Activated naive CD4-positive, alpha-beta T cell treated with anti-CD3 and anti-CD28 coated beads, Interleukin-2, amount 50 U/mL, for 24 hours (primary cell): ENCODE results near the gene UPP2.

Experiments used
- H3K27ac Mint-ChIP-seq: one replicate; pipeline ENCODE4 v1.8.0; 2021; ENCODE audit warnings: mild to moderate bottlenecking, mixed read lengths
- H3K27me3 Mint-ChIP-seq: one replicate; pipeline ENCODE4 v1.8.0; 2021; ENCODE audit warnings: mixed read lengths
- H3K36me3 Mint-ChIP-seq: one replicate; pipeline ENCODE4 v1.8.0; 2021; ENCODE audit warnings: mixed read lengths
- H3K4me1 Mint-ChIP-seq: one replicate; pipeline ENCODE4 v1.8.0; 2021; ENCODE audit warnings: mixed read lengths
- H3K4me3 Mint-ChIP-seq: one replicate; pipeline ENCODE4 v1.8.0; 2021; ENCODE audit warnings: mild to moderate bottlenecking, mixed read lengths
- H3K9me3 Mint-ChIP-seq: one replicate; pipeline ENCODE4 v1.8.0; 2021; ENCODE audit warnings: mixed read lengths

Gene UPP2

GRCh38 chr2:158101384-158101926, at the start of gene UPP2:
TSS of gene UPP2 (plus strand) at chr2:158101876. CDS start at chr2:158102064, 188 bp downstream.
- no peaks in the 10 kb centered on the region for H3K27me3 Mint-ChIP-seq
- H3K4me1 Mint-ChIP-seq = no peaks in the 10 kb centered on the region
- H3K36me3 Mint-ChIP-seq = no peaks in the 10 kb centered on the region
- H3K9me3 Mint-ChIP-seq = no peaks in the 10 kb centered on the region
- H3K4me3 Mint-ChIP-seq = no peak within 1 kb of the TSS
- no peak within 1 kb of the TSS for H3K27ac Mint-ChIP-seq

GRCh38 chr2:158052761-158053160, 48.9 kb upstream of the UPP2 start:
- Mint-ChIP-seq H3K4me3 (no peak overlapping the region), H3K4me1 (no peaks in the 10 kb centered on the region), H3K36me3 (no peaks in the 10 kb centered on the region), H3K27me3 (peaks cover 4% of the 10 kb centered on the region), H3K9me3 (no peaks in the 10 kb centered on the region), H3K27ac (no peak overlapping the region)

DNA sequence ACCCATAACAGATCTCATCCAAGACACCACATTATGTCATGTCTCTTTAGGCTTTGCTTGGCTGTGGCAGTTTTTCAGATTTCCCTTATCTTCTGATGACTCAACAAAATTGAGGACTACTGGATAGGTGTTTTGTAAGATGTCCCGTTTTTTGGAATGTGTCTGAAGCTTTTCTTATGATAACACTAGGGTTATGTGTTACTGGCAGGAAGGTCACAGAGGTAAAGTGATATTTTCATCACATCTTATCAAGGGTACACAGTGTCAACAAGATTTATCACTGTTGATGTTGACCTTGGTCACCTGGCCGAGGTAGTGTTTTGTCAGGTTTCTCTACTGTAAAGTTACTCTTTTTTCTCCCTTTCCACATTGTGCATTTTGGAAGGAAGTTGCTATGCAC, 44.8 kb upstream of the UPP2 start:
- Mint-ChIP-seq H3K4me1 (no peaks in the 10 kb centered on the region), H3K4me3 (no peak overlapping the region), H3K27ac (no peak overlapping the region)

GRCh38 chr2:158060160-158060834, 41.4 kb upstream of the UPP2 start:
- Mint-ChIP-seq H3K4me1 (no peaks in the 10 kb centered on the region), H3K27ac (no peak overlapping the region), H3K36me3 (no peaks in the 10 kb centered on the region), H3K4me3 (no peak overlapping the region), H3K27me3 (peaks cover 2% of the 10 kb centered on the region), H3K9me3 (no peaks in the 10 kb centered on the region)

More for the DNA sequence above, 44.8 kb upstream of the UPP2 start:
- no peaks in the 10 kb centered on the region for H3K9me3 Mint-ChIP-seq
- peaks cover 3% of the 10 kb centered on the region for H3K27me3 Mint-ChIP-seq
- H3K36me3 Mint-ChIP-seq = no peaks in the 10 kb centered on the region

GRCh38 chr2:158060835-158061435, 40.7 kb upstream of the UPP2 start:
- Mint-ChIP-seq H3K4me1 (no peaks in the 10 kb centered on the region), H3K27me3 (peaks cover 2% of the 10 kb centered on the region), H3K4me3 (no peak overlapping the region), H3K27ac (no peak overlapping the region), H3K9me3 (no peaks in the 10 kb centered on the region), H3K36me3 (no peaks in the 10 kb centered on the region)

DNA sequence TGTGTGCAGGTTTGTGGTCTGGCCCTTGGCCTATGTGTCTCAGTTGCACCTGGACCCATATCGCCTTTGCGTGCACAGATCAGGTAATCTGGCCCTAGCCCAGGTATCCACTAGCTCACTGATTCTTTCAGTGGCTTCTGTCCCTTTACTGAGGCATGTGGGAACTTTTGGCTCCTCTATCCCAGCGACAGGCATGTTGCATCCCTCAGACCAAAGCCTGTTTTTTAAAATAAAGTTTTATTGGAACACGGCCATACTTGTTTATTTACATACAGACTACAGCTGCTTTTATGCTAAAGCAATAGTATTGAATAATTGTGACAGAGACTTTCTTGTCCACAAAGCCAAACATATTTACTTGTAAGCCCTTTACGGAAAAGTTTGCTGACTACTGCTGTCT, 39.9 kb upstream of the UPP2 start:
- no peaks in the 10 kb centered on the region for H3K9me3 Mint-ChIP-seq
- H3K27ac Mint-ChIP-seq = no peak overlapping the region
- no peaks in the 10 kb centered on the region for H3K36me3 Mint-ChIP-seq
- no peak overlapping the region for H3K4me3 Mint-ChIP-seq
- H3K4me1 Mint-ChIP-seq = no peaks in the 10 kb centered on the region
- H3K27me3 Mint-ChIP-seq = peaks cover 2% of the 10 kb centered on the region

- no peaks in the 10 kb centered on the region for H3K36me3 Mint-ChIP-seq
- no peaks in the 10 kb centered on the region for H3K9me3 Mint-ChIP-seq
- H3K27me3 Mint-ChIP-seq = no peaks in the 10 kb centered on the region
- H3K4me3 Mint-ChIP-seq = no peak overlapping the region
- H3K27ac Mint-ChIP-seq = no peak overlapping the region
- H3K4me1 Mint-ChIP-seq = no peaks in the 10 kb centered on the region
These were observed 35.5 kb upstream of the UPP2 start for GRCh38 chr2:158066046-158066713.

DNA sequence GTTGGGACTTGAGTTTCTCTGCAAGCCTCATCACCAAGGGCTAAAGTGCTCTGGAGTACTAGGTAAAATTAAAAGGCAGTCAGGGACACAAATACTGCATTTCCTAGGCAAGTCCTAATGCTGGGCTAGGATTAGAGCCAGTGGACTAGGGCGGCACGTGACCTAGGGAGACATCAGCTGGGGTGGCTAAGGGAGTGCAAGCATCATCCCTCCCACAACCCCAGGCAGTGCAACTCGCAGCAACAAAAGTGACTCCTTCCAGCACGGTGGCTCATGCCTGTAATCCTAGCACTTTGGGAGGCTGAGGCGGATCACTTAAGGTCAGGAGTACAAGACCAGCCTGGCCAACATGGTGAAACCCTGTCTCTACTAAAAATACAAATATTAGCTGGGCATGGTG, 30.7 kb upstream of the UPP2 start:
- peaks cover 14% of the 10 kb centered on the region for H3K27me3 Mint-ChIP-seq

DNA sequence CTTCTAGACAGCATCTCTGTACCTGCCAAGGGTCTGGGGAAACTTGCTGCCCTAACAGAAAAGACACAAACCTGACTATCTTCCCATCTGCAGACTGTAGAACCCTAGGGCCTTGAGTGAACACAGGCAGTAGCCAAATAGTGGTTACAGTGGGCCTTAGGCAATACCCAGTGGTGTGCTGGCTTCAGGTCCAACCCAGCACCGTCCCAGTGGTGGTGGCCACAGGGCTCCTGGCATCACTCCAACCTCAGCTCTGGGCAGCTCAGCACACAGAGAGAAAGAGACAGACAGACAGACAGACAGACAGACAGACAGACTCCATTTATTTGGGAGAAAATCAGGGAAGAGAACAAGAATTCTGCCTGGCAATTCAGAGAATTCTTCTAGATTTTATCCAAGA, 29.3 kb upstream of the UPP2 start:
- Mint-ChIP-seq H3K4me1 (no peaks in the 10 kb centered on the region), H3K27me3 (peaks cover 16% of the 10 kb centered on the region), H3K36me3 (no peaks in the 10 kb centered on the region), H3K9me3 (peaks cover 8% of the 10 kb centered on the region), H3K27ac (no peak overlapping the region), H3K4me3 (no peak overlapping the region)

More for the DNA sequence above, 30.7 kb upstream of the UPP2 start:
- Mint-ChIP-seq H3K9me3 (no peaks in the 10 kb centered on the region), H3K36me3 (no peaks in the 10 kb centered on the region), H3K4me1 (no peaks in the 10 kb centered on the region), H3K27ac (no peak overlapping the region), H3K4me3 (no peak overlapping the region)

GRCh38 chr2:158079672-158080071, 22.0 kb upstream of the UPP2 start:
- H3K4me1 Mint-ChIP-seq = no peaks in the 10 kb centered on the region

GRCh38 chr2:158088093-158088492, 13.6 kb upstream of the UPP2 start:
- Mint-ChIP-seq H3K36me3 (no peaks in the 10 kb centered on the region), H3K27ac (no peak overlapping the region), H3K27me3 (peaks cover 13% of the 10 kb centered on the region), H3K4me1 (no peaks in the 10 kb centered on the region), H3K4me3 (no peak overlapping the region), H3K9me3 (peaks cover 8% of the 10 kb centered on the region)

More at GRCh38 chr2:158079672-158080071, 22.0 kb upstream of the UPP2 start:
- no peak overlapping the region for H3K4me3 Mint-ChIP-seq
- H3K27ac Mint-ChIP-seq = no peak overlapping the region
- no peaks in the 10 kb centered on the region for H3K36me3 Mint-ChIP-seq
- peaks cover 17% of the 10 kb centered on the region for H3K9me3 Mint-ChIP-seq
- peaks cover 11% of the 10 kb centered on the region for H3K27me3 Mint-ChIP-seq

DNA sequence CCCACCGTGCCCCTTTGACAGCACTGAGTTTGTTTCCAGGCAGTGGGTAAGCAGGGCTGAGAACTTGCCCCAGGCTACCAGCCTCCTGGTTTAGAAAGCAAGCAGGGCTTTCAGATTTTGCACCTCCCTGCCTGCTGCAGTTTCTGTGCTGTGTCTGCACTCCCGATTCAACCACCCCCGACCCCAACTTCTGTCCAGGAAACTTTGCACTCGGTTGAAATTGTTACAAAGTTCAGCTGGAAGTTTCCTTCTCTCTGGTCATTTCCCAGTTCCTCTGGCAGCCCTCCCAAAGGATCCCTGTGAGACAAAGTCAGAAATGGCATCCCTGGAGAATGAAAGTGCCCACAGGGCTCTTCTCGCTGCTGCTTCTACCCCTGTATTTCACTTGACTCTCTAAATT, 12.4 kb upstream of the UPP2 start:
- no peaks in the 10 kb centered on the region for H3K4me1 Mint-ChIP-seq
- H3K36me3 Mint-ChIP-seq = no peaks in the 10 kb centered on the region
- H3K4me3 Mint-ChIP-seq = no peak overlapping the region
- peaks cover 13% of the 10 kb centered on the region for H3K27me3 Mint-ChIP-seq
- H3K9me3 Mint-ChIP-seq = peaks cover 8% of the 10 kb centered on the region
- H3K27ac Mint-ChIP-seq = no peak overlapping the region

DNA sequence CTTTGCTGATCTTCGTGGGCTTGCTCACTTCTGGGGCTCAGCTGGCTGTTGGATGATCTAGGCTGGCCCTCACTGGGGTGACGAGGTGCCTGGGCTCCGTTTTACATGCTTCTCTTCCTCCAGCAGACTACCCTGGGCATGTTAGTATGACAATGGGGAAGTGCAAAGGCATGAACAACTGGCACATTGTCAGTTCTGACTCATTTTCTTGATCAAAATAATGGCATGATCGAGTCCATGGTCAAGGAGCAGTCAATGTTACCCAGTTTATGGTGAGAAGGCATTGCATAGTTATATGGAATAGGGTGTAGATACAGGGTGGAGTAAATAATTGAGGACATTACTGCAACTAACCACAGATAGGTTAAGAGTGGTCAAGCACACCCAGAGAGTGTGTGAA, 10.0 kb upstream of the UPP2 start:
- Mint-ChIP-seq H3K4me3 (no peak overlapping the region), H3K9me3 (peaks cover under 1% of the 10 kb centered on the region), H3K4me1 (no peaks in the 10 kb centered on the region), H3K36me3 (no peaks in the 10 kb centered on the region), H3K27me3 (peaks cover 8% of the 10 kb centered on the region), H3K27ac (no peak overlapping the region)

- Mint-ChIP-seq H3K27me3 (peaks cover 2% of the 10 kb centered on the region), H3K27ac (no peak overlapping the region), H3K9me3 (no peaks in the 10 kb centered on the region), H3K4me3 (no peak overlapping the region), H3K4me1 (no peaks in the 10 kb centered on the region), H3K36me3 (no peaks in the 10 kb centered on the region)
These were observed 7.1 kb upstream of the UPP2 start for GRCh38 chr2:158094487-158095092.

DNA sequence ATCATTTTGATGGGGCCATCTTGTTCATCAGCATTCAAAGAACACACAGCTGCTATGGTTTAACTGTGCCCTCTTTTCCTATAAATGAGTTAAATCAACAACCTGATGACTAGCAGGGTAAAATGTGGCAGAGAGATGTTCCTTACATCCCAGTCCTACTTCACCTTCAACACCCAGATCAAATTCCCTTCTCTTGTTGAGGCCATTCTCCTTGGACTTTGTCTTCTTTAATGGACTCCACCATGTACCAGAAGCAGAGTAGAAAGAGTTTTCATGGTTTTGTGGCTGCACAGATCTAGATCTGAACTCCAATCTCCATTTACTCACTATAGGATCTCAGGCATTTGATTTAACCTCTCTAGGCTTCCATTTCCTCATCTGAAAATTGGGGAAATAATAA, 6.4 kb upstream of the UPP2 start:
- H3K9me3 Mint-ChIP-seq = no peaks in the 10 kb centered on the region
- H3K36me3 Mint-ChIP-seq = no peaks in the 10 kb centered on the region
- no peak overlapping the region for H3K27ac Mint-ChIP-seq
- H3K4me3 Mint-ChIP-seq = no peak overlapping the region
- no peaks in the 10 kb centered on the region for H3K4me1 Mint-ChIP-seq
- no peaks in the 10 kb centered on the region for H3K27me3 Mint-ChIP-seq

GRCh38 chr2:158095912-158096311, 5.8 kb upstream of the UPP2 start:
- no peak overlapping the region for H3K4me3 Mint-ChIP-seq
- H3K4me1 Mint-ChIP-seq = no peaks in the 10 kb centered on the region
- no peaks in the 10 kb centered on the region for H3K9me3 Mint-ChIP-seq
- no peaks in the 10 kb centered on the region for H3K27me3 Mint-ChIP-seq
- H3K27ac Mint-ChIP-seq = no peak overlapping the region
- H3K36me3 Mint-ChIP-seq = no peaks in the 10 kb centered on the region
